ENCODE data around the gene PRKCZ. TPM values are rescaled to one million over a fixed set of nuclear protein-coding genes. Genes with fewer than 3 reads are reported as not detected.

Gene PRKCZ
- total and polyA plus RNA-seq, 2 donors (not counting 1 experiment from before 2014, with no cell fraction given): 1.6 to 2.0 TPM

- Histone ChIP-seq H4K20me1 (ENCODE audit: control insufficient read depth, extremely low read depth, insufficient read depth, low read length) (no peaks in the 10 kb centered on the region), H2AFZ (ENCODE audit: low read length) (no peak overlapping the region), H3K27me3 (ENCODE audit: control insufficient read depth, insufficient read depth, low read length) (peaks cover 28% of the 10 kb centered on the region), H3K9ac (ENCODE audit: insufficient read depth, low read length) (no peak overlapping the region), H3K4me1 (ENCODE audit: control insufficient read depth, extremely low read depth, insufficient read depth, low read length) (no peaks in the 10 kb centered on the region), H3K36me3 (ENCODE audit: control insufficient read depth, insufficient read depth, low read length) (no peaks in the 10 kb centered on the region), H3K4me3 (replicated peaks in 1 of 4; ENCODE audit: control extremely low read depth in 1 of 4, insufficient read depth in 1 of 4, low read depth in 3 of 4, low read length in 4 of 4) (no peak overlapping the region), H3K79me2 (ENCODE audit: control insufficient read depth, insufficient read depth, low read length) (no peaks in the 10 kb centered on the region), H3K27ac (ENCODE audit: insufficient read depth, low read length) (no peak overlapping the region), H3K9me3 (ENCODE audit: control insufficient read depth, insufficient read depth, low read depth, low read length) (no peaks in the 10 kb centered on the region), H3K4me2 (ENCODE audit: extremely low read depth, insufficient read depth, low read length) (no peak overlapping the region)
- no peak for TF ChIP-seq EZH2 (IDR thresholded peaks at IDR 0.05; ENCODE audit: low read length, missing control alignments)
- TF ChIP-seq, protein P1, sequence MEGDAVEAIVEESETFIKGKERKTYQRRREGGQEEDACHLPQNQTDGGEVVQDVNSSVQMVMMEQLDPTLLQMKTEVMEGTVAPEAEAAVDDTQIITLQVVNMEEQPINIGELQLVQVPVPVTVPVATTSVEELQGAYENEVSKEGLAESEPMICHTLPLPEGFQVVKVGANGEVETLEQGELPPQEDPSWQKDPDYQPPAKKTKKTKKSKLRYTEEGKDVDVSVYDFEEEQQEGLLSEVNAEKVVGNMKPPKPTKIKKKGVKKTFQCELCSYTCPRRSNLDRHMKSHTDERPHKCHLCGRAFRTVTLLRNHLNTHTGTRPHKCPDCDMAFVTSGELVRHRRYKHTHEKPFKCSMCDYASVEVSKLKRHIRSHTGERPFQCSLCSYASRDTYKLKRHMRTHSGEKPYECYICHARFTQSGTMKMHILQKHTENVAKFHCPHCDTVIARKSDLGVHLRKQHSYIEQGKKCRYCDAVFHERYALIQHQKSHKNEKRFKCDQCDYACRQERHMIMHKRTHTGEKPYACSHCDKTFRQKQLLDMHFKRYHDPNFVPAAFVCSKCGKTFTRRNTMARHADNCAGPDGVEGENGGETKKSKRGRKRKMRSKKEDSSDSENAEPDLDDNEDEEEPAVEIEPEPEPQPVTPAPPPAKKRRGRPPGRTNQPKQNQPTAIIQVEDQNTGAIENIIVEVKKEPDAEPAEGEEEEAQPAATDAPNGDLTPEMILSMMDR (conservative IDR thresholded peaks at IDR 0.05 in 1 of 2, IDR thresholded peaks at IDR 0.05 in 1 of 2; ENCODE audit: low read depth in 1 of 2, low read length in 2 of 2): no peak
- no peak for DNase-seq (ENCODE audit: low read depth in 2 of 2)
These were observed 34.1 kb upstream of the PRKCZ start for GRCh38 chr1:2016123-2016522.

DNA sequence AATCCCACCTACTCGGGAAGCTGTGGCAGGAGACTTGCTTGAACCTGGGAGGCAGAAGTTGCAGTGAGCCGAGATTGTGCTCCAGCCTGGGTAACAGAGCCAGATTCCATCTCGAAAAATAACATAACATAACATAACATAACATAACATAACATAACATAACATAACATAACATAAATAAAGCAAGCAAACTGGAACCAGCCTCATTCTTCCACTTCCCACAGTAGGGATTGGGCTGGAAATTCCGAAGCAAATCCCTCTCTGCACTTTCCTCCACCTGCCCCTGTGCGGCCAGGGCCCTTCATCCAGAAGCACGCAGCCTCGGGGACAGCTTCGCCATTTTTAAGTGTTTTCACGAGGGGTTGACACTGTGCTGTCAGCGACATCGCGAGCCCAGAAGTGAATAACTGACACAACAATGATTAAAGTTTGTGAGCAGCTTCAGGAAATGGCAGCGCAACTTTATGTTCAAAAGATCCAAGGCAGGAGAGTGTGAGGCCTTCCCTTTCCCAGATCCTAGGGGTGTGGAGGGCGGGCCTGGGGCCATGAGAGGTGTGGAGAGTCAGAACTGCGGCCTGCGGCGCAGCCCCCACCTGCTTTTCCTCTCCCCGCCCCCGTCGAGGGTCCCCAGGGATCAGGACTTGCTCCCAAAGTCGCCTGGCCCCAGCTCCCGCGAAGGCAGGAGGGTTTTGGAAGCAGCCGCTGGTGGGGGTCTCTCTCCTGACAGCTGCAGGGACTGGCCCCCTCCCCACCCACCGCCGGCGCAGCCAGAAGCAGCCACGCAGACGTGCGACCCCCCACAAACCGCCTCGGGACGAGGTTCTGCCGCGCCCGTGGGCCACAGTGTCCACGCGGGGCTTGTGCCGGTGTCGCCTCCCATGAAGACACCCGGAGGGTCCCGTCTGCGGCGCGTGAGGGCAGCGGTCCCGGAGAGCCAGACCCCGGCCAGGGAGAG lies 31.7 kb upstream of the PRKCZ start:
- Histone ChIP-seq H3K79me2 (ENCODE audit: control insufficient read depth, insufficient read depth, low read length) (no peaks in the 10 kb centered on the region), H3K27me3 (ENCODE audit: control insufficient read depth, insufficient read depth, low read length) (peaks cover 28% of the 10 kb centered on the region), H3K36me3 (ENCODE audit: control insufficient read depth, insufficient read depth, low read length) (no peaks in the 10 kb centered on the region), H3K4me3 (replicated peaks in 1 of 4; ENCODE audit: control extremely low read depth in 1 of 4, insufficient read depth in 1 of 4, low read depth in 3 of 4, low read length in 4 of 4) (no peak overlapping the region), H2AFZ (ENCODE audit: low read length) (no peak overlapping the region), H3K9ac (ENCODE audit: insufficient read depth, low read length) (no peak overlapping the region), H3K9me3 (ENCODE audit: control insufficient read depth, insufficient read depth, low read depth, low read length) (no peaks in the 10 kb centered on the region), H4K20me1 (ENCODE audit: control insufficient read depth, extremely low read depth, insufficient read depth, low read length) (no peaks in the 10 kb centered on the region), H3K4me2 (ENCODE audit: extremely low read depth, insufficient read depth, low read length) (no peak overlapping the region), H3K27ac (ENCODE audit: insufficient read depth, low read length) (no peak overlapping the region), H3K4me1 (ENCODE audit: control insufficient read depth, extremely low read depth, insufficient read depth, low read length) (no peaks in the 10 kb centered on the region)
- DNase-seq (ENCODE audit: low read depth in 2 of 2): no peak
- TF ChIP-seq, protein P1 (conservative IDR thresholded peaks at IDR 0.05 in 1 of 2, IDR thresholded peaks at IDR 0.05 in 1 of 2; ENCODE audit: low read depth in 1 of 2, low read length in 2 of 2): no peak
- TF ChIP-seq EZH2 (IDR thresholded peaks at IDR 0.05; ENCODE audit: low read length, missing control alignments): peak; percentile 29

DNA sequence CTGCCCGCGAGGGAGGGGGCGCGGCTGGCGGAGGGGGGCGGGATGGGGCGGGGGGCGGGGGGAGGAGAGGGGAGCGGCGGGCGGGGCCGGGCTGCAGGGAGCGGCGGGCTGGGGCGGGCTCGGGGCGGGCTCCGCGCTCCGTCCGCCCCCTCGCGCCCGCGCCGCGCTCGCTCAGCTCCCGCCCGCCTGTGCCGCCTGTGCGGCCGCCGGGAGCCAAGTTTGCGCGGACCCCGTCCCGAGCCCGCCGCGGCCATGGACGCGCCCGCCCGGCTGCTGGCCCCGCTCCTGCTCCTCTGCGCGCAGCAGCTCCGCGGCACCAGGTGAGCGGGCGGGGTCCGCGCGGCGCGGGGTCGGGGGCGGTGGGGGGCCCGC lies 31.1 kb upstream of the PRKCZ start, which contains the start of gene GABRD:
GABRD (plus strand) TSS at position 174 of the 372 bp plus-strand sequence; CDS start at position 253, 79 bp downstream.
- H3K27me3 ChIP-seq (ENCODE audit: control insufficient read depth, insufficient read depth, low read length): peaks cover 28% of the 10 kb centered on the region
- TF ChIP-seq, protein P1 (conservative IDR thresholded peaks at IDR 0.05 in 1 of 2, IDR thresholded peaks at IDR 0.05 in 1 of 2; ENCODE audit: low read depth in 1 of 2, low read length in 2 of 2): no peak
- no peak for TF ChIP-seq EZH2 (IDR thresholded peaks at IDR 0.05; ENCODE audit: low read length, missing control alignments)
- no peaks in the 10 kb centered on the region for H3K79me2 ChIP-seq (ENCODE audit: control insufficient read depth, insufficient read depth, low read length)
- H3K4me2 ChIP-seq (ENCODE audit: extremely low read depth, insufficient read depth, low read length): no peak within 1 kb of the TSS
- H3K9ac ChIP-seq (ENCODE audit: insufficient read depth, low read length): no peak within 1 kb of the TSS
- no peaks in the 10 kb centered on the region for H3K9me3 ChIP-seq (ENCODE audit: control insufficient read depth, insufficient read depth, low read depth, low read length)
- no peaks in the 10 kb centered on the region for H3K36me3 ChIP-seq (ENCODE audit: control insufficient read depth, insufficient read depth, low read length)
- no peak within 1 kb of the TSS for H3K27ac ChIP-seq (ENCODE audit: insufficient read depth, low read length)
- H2AFZ ChIP-seq (ENCODE audit: low read length): no peak within 1 kb of the TSS
- H3K4me1 ChIP-seq (ENCODE audit: control insufficient read depth, extremely low read depth, insufficient read depth, low read length): no peaks in the 10 kb centered on the region
- no peaks in the 10 kb centered on the region for H4K20me1 ChIP-seq (ENCODE audit: control insufficient read depth, extremely low read depth, insufficient read depth, low read length)
- peak in 1 of 2 donors; percentile 4 for DNase-seq (ENCODE audit: low read depth in 2 of 2)
- no peak within 1 kb of the TSS for H3K4me3 ChIP-seq (replicated peaks in 1 of 4; ENCODE audit: control extremely low read depth in 1 of 4, insufficient read depth in 1 of 4, low read depth in 3 of 4, low read length in 4 of 4)
